Stimulated activated CD4-positive, alpha-beta T cell treated with anti-CD3 and anti-CD28 coated beads, Interleukin-1b, Interleukin-23, amount 100 ng/mL, for 1 hour (primary cell): Measurements from ENCODE around the gene CAMKK2.
"Not testable (repeated sequence)": the region's sequence is repeated elsewhere in the genome, so short reads cannot be mapped to it uniquely, and the experiment has no call there.

Experiments used
- DNase-seq, 2 donors: peaks; one replicate each; pipeline ENCODE4 v3.0.0-alpha.2; 2020; ENCODE audit warnings: low read depth in 2 of 2

The CAMKK2 gene

DNA sequence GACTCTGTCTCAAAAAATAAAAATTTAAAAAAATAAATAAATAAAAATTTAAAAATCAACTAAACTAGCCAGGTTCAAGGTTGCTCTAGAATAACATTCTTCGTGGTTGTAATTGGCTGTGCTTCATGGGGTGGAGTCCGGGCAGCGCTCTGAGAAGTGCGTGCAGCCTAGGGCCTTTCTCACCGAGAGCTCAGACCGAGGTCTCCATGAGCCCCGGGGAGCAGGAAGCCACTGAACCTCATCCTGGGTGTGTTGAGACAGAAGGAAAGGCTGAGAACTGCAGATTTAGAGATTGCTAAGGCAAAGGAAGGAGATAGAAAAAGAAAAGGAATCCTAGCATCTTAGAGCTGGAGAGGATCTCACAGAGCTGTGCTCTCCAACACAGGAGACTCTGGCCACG is 71.9 kb downstream of the CAMKK2 start:
- DNase-seq: no peak

DNA sequence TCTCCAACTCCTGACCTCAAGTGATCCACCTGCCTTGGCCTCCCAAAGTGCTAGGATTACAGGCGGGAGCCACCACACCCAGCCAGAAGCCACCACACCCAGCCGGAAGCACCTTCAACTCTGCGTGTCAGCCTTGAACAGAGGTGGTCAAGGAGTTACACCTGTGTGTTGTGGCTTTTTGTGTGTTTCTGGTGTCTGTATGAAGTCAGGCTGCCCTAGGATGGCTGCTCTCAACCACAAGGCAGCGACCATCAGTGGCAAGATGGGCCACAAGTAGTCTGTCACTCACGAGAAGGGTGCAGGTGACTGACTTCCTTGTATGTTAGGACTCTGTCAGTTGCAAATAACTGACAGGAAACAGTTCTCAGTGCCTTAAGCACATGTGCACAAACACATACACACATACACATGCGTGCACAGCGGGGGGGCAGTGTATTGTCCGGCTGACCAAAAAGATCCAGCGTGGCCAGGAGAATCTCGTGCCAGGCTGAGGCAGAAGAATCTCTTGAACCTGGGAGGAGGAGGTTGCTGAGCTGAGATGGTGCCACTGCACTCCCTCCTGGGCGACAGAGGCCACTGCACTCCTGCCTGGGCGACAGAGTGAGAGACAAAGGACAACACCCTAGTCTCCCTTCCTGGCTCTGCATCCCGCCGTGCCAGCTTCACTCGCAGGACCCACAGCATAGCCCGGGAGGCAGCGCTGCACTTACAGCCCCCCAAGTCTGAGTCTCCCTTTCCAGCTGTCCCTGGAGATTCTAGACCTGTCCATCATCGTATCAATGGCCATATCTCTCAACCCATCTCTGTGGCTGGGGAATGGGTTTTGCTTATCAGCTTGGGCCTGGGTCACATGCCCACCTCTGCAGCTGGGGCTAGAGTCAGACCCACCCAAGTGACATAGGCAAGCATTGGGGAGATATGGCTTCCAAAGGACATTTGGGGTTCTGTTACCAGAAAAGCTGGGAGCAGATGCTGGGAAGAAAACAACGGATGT is 72.9 kb downstream of the CAMKK2 start:
- no peak for DNase-seq

- DNase-seq: no peak
Observed at GRCh38 chr12:121222847-121223246, 73.7 kb downstream of the CAMKK2 start.

- no peak for DNase-seq
Observed at GRCh38 chr12:121219353-121219986, 77.0 kb downstream of the CAMKK2 start.

DNA sequence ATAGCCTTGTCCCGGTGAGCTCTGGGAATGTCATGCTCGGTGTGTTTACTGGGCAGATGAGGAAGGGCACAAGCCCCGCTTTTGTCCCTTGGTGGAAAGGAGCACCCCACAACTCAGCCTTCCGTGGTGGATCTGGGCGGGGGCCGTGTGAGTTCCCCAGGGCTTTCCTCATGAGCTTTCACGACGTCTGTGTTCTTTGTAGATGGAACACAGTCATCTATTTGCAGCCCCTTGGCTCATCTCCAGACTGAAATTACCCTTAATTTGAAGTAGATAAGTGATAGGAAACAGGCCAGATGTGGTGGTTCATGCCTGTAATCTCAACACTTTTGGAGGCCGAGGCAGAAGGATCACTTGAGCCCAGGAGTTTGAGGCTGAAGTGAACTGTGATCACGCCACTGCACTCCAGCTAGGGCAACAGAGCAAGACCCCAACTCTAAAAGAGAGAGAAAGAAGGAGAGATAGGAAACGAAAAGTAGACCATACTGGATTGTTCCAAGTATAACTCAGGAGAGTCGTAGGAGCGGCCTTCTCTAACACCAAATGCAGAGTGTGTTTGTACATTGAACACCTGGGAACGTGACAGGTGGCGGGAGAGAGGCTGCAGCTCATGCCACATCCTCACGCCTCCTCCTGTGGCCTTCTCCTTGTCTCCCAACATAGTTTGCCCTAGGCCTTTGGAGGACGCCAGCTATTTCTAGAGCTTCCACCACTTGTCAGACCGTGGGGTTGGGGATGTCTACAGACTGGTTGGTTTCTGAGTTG is 77.7 kb downstream of the CAMKK2 start:
- DNase-seq: no peak

- no peak for DNase-seq
Observed at GRCh38 chr12:121217761-121218160, 78.7 kb downstream of the CAMKK2 start.

GRCh38 chr12:121217063-121217462 is 79.4 kb downstream of the CAMKK2 start:
- no peak for DNase-seq

GRCh38 chr12:121216102-121216501 is 80.4 kb downstream of the CAMKK2 start:
- DNase-seq: no peak

- DNase-seq: no peak
Observed at GRCh38 chr12:121214855-121215745, 81.4 kb downstream of the CAMKK2 start.

DNA sequence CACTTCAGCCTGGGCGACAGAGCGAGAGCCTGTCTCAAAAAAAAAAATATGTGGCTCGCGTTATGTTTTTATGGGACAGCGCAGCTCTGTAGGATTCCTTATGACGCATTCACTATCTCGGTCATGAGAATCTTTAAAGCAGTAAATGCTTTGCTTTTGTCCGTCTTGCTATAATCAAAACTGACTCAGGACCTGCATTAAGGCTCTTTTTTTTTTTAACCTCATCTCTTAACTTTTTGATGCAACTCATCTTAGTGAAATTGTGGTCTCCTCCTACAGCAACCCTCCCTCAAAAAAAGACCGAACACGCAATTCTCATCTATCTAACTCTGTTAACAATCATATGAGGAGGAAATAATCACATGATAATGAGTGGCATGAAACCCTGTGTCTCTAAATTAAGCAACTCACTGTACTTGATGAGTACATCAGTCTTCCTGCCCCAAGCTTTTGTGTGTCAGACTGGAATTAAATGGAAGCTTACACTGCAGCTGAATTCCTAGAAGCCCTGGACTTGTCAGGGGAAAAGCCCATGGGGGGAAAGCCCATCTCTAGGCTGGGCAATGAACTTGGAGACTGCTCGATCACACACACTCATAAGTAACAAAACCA is 82.2 kb downstream of the CAMKK2 start:
- DNase-seq: no peak

GRCh38 chr12:121212875-121213274 is 83.6 kb downstream of the CAMKK2 start:
- DNase-seq: no peak

DNA sequence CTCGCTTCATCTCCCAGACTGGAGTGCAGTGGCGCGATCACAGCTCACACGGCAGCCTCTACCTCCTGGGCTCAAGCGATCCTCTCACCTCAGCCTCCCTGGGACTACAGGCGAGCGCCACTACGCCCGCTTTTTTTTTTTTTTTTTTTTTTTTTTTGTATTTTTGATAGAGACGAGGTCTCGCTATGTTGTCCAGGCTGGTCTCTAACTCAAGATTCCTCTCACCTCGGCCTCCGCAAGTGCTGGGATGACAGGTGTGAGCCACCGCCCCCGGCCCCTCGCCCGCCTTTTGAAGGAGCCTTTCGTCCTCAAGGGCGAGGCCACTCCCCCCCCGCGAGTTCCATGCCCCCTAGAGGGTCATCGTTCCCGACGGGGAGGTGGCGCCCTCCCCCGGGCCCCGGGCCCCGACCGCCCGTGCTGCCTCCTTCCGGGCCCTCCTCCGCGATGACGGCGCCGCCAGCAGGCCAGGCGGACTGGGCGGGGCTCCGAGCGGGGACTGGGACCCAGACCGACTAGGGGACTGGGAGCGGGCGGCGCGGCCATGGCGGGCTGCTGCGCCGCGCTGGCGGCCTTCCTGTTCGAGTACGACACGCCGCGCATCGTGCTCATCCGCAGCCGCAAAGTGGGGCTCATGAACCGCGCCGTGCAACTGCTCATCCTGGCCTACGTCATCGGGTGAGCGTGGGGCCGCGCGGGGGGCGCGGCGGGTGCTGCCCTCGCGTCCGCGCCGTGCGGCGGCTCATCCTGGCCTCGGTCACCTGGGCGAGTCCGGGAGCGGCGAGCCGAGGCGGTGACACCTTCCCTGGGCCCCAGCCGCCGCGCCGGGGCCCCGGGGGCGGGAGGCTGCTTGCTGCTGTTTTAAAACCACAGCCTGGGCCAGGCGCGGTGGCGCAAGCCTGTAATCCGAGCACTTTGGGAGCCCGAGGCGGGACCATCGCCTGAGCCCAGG is 86.6 kb downstream of the CAMKK2 start, which contains the start of gene P2RX4:
Gene P2RX4, plus strand, starts transcription at position 506 of the 949 bp plus-strand sequence. Its CDS starts 36 bp downstream, at position 542.
- DNase-seq: peak; percentile 66 to 69

DNA sequence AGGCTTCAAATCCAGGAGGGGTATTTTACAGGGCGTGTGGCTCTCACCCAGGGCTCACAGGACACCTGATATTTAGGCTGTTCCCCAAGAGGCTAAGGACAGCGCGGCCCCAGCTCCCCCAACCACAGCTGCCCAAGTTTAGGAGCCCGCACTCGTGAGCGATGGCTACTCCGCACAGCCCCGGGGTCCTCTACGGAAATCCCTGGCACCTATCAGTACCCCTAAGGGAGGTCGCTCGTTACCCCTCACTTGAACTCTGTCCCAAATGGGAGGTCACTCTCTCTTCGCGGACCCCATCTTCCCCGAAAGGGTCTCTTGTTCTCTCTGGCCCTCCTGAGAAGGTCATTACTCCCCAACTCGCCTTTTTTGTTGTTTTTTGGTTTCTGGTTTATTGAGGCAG is 87.3 kb downstream of the CAMKK2 start:
- no peak for DNase-seq

DNA sequence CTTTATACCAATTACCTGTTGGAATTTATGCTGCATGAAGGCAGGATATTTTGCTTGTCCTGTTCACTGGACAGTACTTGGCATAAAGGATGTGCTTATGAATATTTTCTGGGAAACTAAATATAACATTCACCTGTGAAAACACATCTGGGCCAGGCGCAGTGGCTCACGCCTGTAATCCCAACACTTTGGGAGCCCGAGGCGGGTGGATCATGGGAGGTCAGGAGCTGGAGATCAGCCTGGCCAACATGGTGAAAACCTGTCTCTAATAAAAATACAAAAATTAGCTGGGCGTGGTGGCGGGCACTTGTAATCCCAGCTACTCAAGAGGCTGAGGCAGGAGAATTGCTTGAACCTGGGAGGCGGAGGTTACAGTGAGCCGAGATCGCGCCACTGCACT is 87.9 kb downstream of the CAMKK2 start:
- DNase-seq: not testable (repeated sequence)

GRCh38 chr12:121205491-121205890 is 91.0 kb downstream of the CAMKK2 start:
- no peak for DNase-seq

GRCh38 chr12:121203482-121203881 is 93.0 kb downstream of the CAMKK2 start:
- DNase-seq: no peak

DNA sequence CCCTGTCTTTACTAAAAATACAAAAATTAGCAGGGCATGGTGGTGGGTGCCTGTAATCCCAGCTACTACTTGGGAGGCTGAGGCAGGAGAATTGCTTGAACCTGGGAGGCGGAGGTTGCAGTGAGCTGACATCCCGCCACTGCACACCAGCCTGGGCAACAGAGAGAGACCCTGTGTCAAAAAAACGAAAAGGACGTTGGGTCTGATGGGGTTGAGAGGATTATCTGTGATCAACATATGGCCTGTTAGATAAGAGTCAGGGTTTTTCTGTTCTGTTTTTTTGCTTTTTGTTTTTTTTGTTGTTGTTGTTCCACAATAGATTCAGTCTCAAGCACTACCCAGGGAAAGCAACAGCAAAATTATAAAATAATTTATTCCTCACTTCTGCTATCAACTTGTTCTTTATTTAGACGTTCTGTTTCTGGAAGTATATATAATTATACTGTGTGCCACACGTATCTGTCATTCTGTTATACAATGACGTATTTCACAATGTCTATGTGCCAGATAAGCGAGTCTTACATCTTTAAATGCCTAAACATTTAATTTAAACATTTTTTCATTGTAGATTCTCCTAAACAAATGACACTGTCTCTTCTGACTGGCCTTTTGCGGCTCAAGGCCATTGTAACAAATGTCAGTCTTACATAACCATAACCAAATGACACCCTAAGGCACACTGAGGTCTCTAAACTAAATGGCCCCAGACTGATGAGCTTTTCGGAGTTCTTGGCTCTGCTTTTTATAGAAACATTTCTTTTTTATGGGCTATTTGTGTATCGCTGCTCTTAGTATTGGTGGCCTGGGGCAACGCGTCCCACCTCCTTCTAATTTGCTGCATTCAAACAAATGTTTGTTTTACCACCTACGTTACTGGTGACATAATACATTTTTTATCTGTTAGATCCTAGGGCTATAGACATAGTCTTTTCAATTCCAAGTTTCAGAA is 93.8 kb downstream of the CAMKK2 start:
- no peak for DNase-seq

DNA sequence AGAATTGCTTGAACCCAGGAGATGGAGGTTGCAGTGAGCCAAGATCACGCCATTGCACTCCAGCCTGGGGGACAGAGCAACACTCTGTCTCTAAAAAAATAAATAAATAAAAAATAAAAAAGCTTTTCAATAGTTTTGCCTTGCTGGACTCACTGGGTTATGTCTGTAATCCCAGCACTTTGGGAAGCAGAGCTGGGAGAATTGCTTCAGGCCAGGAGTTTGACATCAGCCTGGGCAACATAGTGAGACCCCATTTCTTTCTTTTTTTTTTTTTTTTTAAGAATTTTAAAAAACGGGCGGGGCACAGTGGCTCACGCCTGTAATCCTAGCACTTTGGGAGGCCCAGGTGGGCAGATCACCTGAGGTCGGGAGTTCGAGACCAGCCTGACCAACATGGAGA is 95.4 kb downstream of the CAMKK2 start:
- not testable (repeated sequence) for DNase-seq
